NT2/D1 (cell line): ENCODE results near the gene USP6NL.

Experiments used
- SUZ12 ChIP-seq: IDR thresholded peaks from 2 replicates; pipeline ENCODE4 v1.6.1; 2011; ENCODE audit not compliant: insufficient read length, insufficient read depth; ENCODE audit errors: extremely low read depth
- YY1 ChIP-seq: IDR thresholded peaks from 2 replicates; pipeline ENCODE4 v1.6.1; 2011; ENCODE audit not compliant: insufficient read length, insufficient read depth
- ZNF274 ChIP-seq: IDR thresholded peaks from 2 replicates; pipeline ENCODE4 v1.6.1; 2011; ENCODE audit warnings: mild to moderate bottlenecking, low read depth, low read length

DNA sequence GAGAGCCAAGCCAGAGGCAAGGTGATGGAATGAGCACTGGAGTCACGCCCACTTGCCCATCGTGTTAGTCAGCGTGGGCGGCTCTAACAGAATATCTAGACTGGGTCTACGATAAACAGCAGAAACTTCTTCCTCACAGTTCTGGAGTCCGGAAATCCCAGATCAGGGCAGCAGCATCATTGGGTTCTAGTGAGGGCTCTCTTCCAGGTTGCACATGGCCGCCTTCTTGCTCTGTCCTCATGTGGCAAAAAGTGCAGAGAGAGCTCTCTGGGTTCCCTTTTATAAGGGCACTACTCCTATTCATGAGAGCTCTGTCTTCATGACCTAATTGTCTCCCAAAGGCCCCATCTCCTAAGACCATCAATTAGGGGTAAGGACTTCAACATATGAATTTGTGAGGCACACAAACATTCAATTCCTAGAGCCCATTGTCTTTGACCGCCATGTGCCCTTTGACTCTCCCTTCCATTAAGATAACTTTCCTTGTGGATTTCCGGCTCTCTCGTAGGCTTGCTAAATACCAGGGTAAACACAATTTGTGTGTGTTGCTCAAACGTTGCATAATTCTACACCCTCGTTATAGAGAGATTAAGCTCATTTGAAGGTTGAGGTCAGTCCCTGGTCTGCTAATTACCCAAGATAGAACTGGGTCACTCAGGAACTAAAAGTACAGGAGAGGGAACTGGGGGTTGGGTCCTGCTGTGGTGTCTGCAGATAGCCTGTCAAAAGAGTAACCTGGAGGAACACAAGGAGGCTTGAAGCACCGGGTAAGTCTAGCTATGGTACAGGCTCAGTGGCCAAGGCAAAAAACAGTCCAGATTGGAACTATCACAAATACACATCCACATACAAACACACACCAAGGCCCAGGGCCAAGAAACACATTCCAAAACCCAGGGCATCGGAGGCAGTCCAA lies 28.7 kb upstream of the USP6NL start:
- no peak for TF ChIP-seq ZNF274
- TF ChIP-seq YY1 = no peak
- TF ChIP-seq SUZ12 = no peak
